ENCODE measurements around the gene GRID1. TPM values are rescaled to one million over a fixed set of nuclear protein-coding genes. Genes with fewer than 3 reads are reported as not detected.

Gene GRID1
- total RNA-seq, 1 experiment from 2014 or later: 5.6 TPM

- CTCF ChIA-PET: no interaction called here
- POLR2A ChIA-PET: no interaction called here
- no TSS peak for BruUV-seq (replicated peaks)
- no peak for DNase-seq (ENCODE audit: low read depth, low spot score)
- Histone ChIP-seq H3K27me3 (ENCODE audit: insufficient read depth, low read length) (no peaks in the 10 kb centered on the region), H4K20me1 (ENCODE audit: insufficient read depth) (no peaks in the 10 kb centered on the region), H3K4me1 (ENCODE audit: control insufficient read depth in 1 of 2, insufficient read depth in 2 of 2, low read length in 2 of 2) (peaks cover 0 to 3% of the 10 kb centered on the region in 2 experiments; a peak in 2 of 4 replicates), H2AFZ (ENCODE audit: low read depth, low read length, poor library complexity, severe bottlenecking) (no peak overlapping the region), H3K9me3 (ENCODE audit: control insufficient read depth in 1 of 2, insufficient read depth in 1 of 2, low read depth in 1 of 2, low read length in 2 of 2) (no peaks in the 10 kb centered on the region), H3K9ac (ENCODE audit: low read length) (no peak overlapping the region), H3K79me2 (ENCODE audit: insufficient read depth, low read length) (no peaks in the 10 kb centered on the region), H3K4me2 (ENCODE audit: low read length) (no peak overlapping the region), H3K36me3 (ENCODE audit: control insufficient read depth in 1 of 2, insufficient read depth in 2 of 2, low read length in 2 of 2) (no peaks in the 10 kb centered on the region), H3K4me3 (replicated peaks in 1 of 2; ENCODE audit: low read depth in 1 of 2, low read length in 2 of 2) (no peak overlapping the region), H3K27ac (ENCODE audit: low read depth, low read length) (no peak overlapping the region), H3K9me2 (ENCODE audit: insufficient read depth) (no peaks in the 10 kb centered on the region)
- intact Hi-C loops (cut with micrococcal nuclease): no loop called here
- RAD21 ChIA-PET (ENCODE audit: low non-redundant PET in 1 of 2, low total read pairs in 2 of 2, uncharacterized antibody in 2 of 2, unreplicated experiment in 2 of 2): no interaction called here
- TF ChIP-seq, protein P1, sequence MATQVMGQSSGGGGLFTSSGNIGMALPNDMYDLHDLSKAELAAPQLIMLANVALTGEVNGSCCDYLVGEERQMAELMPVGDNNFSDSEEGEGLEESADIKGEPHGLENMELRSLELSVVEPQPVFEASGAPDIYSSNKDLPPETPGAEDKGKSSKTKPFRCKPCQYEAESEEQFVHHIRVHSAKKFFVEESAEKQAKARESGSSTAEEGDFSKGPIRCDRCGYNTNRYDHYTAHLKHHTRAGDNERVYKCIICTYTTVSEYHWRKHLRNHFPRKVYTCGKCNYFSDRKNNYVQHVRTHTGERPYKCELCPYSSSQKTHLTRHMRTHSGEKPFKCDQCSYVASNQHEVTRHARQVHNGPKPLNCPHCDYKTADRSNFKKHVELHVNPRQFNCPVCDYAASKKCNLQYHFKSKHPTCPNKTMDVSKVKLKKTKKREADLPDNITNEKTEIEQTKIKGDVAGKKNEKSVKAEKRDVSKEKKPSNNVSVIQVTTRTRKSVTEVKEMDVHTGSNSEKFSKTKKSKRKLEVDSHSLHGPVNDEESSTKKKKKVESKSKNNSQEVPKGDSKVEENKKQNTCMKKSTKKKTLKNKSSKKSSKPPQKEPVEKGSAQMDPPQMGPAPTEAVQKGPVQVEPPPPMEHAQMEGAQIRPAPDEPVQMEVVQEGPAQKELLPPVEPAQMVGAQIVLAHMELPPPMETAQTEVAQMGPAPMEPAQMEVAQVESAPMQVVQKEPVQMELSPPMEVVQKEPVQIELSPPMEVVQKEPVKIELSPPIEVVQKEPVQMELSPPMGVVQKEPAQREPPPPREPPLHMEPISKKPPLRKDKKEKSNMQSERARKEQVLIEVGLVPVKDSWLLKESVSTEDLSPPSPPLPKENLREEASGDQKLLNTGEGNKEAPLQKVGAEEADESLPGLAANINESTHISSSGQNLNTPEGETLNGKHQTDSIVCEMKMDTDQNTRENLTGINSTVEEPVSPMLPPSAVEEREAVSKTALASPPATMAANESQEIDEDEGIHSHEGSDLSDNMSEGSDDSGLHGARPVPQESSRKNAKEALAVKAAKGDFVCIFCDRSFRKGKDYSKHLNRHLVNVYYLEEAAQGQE (IDR thresholded peaks at IDR 0.05; ENCODE audit: low read depth): no peak
- TF ChIP-seq FOSL1 (IDR thresholded peaks at IDR 0.05; ENCODE audit: low read depth): no peak
- no peak for TF ChIP-seq ATF3 (IDR thresholded peaks at IDR 0.05)
- TF ChIP-seq EZH2 (IDR thresholded peaks at IDR 0.05): no peak
- TF ChIP-seq CBX3 (IDR thresholded peaks at IDR 0.05; ENCODE audit: low read depth): no peak
- no peak for TF ChIP-seq TCF7L2 (IDR thresholded peaks at IDR 0.05; ENCODE audit: borderline replicate concordance, extremely low read depth, insufficient read depth, insufficient read length)
- no peak for TF ChIP-seq POLR2A (IDR thresholded peaks at IDR 0.05; ENCODE audit: borderline replicate concordance, extremely low read depth, insufficient read depth, insufficient read length)
- no peak for TF ChIP-seq CEBPB (IDR thresholded peaks at IDR 0.05; ENCODE audit: low read depth)
- TF ChIP-seq JUND (IDR thresholded peaks at IDR 0.05): no peak
- TF ChIP-seq SP1 (IDR thresholded peaks at IDR 0.05; ENCODE audit: low read depth): no peak
- no peak for TF ChIP-seq CTCF (IDR thresholded peaks at IDR 0.05 in 2 of 3, conservative IDR thresholded peaks at IDR 0.05 in 1 of 3; ENCODE audit: borderline replicate concordance in 1 of 3, insufficient read depth in 1 of 3, low read depth in 2 of 3, low read length in 2 of 3)
- no peak for TF ChIP-seq EZH2phosphoT487 (IDR thresholded peaks at IDR 0.05; ENCODE audit: borderline replicate concordance)
- TF ChIP-seq RAD21 (IDR thresholded peaks at IDR 0.05; ENCODE audit: low read depth): no peak
- TF ChIP-seq ELF1 (IDR thresholded peaks at IDR 0.05; ENCODE audit: borderline replicate concordance, low read depth): no peak
- no peak for TF ChIP-seq YY1 (IDR thresholded peaks at IDR 0.05; ENCODE audit: extremely low read depth, insufficient replicate concordance, low read depth, low read length)
- no peak for TF ChIP-seq ZNF274 (IDR thresholded peaks at IDR 0.05; ENCODE audit: low read depth, low read length)
- no peak for TF ChIP-seq SRF (IDR thresholded peaks at IDR 0.05; ENCODE audit: low read depth)
- no peak for TF ChIP-seq SIN3A (IDR thresholded peaks at IDR 0.05; ENCODE audit: low read depth)
- no peak for ATAC-seq
Observed at GRCh38 chr10:86215712-86216111, 150.9 kb downstream of the GRID1 start.

Data from HCT116 (cell line).